ENCODE data around the gene RBM41.

Gene RBM41

DNA sequence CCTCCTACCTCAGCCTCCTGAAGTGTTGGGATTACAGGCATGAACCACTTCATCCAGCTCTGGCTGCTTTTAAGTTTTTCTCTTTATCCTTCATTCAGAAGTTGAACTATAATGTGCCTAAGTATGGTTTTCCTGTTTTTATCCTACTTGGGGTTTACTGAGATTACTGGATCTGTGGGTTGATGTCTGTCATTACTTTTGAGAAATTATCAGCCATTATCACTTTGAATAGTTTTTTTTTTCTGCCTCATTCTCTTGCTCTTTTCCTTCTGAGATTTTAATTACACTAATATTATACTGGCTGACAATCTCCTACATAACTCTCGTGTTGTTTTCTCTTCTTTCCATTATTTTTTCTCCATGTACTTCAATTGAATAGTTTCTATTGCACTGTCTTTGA lies 71.0 kb downstream of the RBM41 start:
- no peak overlapping the region for H3K27ac ChIP-seq
- no peak for DNase-seq (ENCODE audit: low read depth, low spot score)

- H3K27ac ChIP-seq = no peak overlapping the region
- DNase-seq (ENCODE audit: low read depth, low spot score) = no peak
These were observed 88.9 kb downstream of the RBM41 start for GRCh38 chrX:107029752-107030151.

DNA sequence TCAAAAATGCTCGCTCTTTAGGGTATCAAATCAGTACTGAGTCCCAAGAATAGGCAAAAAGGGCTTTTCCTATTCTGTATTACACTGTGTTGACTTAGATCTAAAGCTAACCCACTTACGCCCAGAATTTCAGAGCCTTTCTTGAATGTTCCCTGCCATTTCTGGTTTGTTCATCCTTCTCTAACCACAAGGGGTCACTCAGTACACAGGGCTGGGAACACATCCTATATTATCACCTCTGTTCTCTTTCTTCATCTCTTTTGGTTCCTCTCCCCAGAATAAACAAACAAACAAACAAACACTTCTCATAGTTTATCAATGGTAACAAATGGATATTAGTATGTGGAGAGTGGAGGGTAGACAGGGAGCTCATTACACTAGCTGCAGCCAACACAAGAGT lies 93.1 kb downstream of the RBM41 start:
- H3K27ac ChIP-seq = no peak overlapping the region
- no peak for DNase-seq (ENCODE audit: low read depth, low spot score)

DNA sequence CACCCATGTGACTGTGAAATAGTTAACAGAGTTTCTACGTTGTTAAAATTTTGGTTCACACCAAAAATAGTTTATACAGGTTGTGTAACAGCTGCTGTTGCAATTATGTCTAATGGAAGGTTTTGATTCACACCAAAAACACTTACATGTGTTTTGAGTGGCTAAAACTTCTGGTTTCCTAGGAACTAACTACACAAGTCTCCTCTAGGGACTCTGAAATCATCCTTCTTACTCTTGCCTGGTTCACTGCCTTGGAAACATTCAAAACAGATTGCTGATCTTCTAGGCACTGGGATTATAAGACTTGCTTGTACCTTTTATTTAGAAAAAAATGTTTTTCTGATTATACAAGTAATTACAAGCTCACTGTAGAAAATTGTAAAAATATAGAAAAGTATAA lies 103.7 kb downstream of the RBM41 start:
- no peak overlapping the region for H3K27ac ChIP-seq
- DNase-seq (ENCODE audit: low read depth, low spot score) = no peak
